Measurements from ENCODE around the gene NRF1.

- TF ChIP-seq CTCF (IDR thresholded peaks at IDR 0.05; ENCODE audit: low read length) (no peak), EZH2 (IDR thresholded peaks at IDR 0.05; ENCODE audit: borderline replicate concordance, low read length) (no peak)
Measured at GRCh38 chr7:129655811-129656210, 44.3 kb downstream of the NRF1 start.
